Skeletal muscle satellite cell (primary cell): Measurements from ENCODE around the gene ZCCHC13.
"Not testable (repeated sequence)": the region's sequence is repeated elsewhere in the genome, so short reads cannot be mapped to it uniquely, and the experiment has no call there.

ENCODE experiments used
- H3K27me3 ChIP-seq: 2 replicates; pipeline ENCODE4 v1.7.0; 2013; ENCODE audit warnings: low read length; ENCODE audit not compliant: control insufficient read depth, insufficient read depth
- H3K36me3 ChIP-seq: 2 replicates; pipeline ENCODE4 v1.7.0; 2013; ENCODE audit warnings: mild to moderate bottlenecking, control low read depth, low read length; ENCODE audit not compliant: insufficient read depth
- H3K4me1 ChIP-seq: 2 replicates; pipeline ENCODE4 v1.7.0; 2013; ENCODE audit warnings: low read length; ENCODE audit not compliant: control insufficient read depth, insufficient read depth
- H3K4me2 ChIP-seq: 2 replicates; pipeline ENCODE4 v1.7.0; 2013; ENCODE audit warnings: mild to moderate bottlenecking, low read length
- H3K4me3 ChIP-seq: 2 replicates; pipeline ENCODE4 v1.7.0; 2013; ENCODE audit warnings: low read length
- H3K9ac ChIP-seq: 2 replicates; pipeline ENCODE4 v1.7.0; 2013; ENCODE audit warnings: mild to moderate bottlenecking, low read depth, low read length, moderate library complexity
- H3K9me3 ChIP-seq: replicated peaks from 2 replicates; pipeline ENCODE4 v1.7.0; 2013; ENCODE audit warnings: mild to moderate bottlenecking, control low read depth, low read length

Gene ZCCHC13

DNA sequence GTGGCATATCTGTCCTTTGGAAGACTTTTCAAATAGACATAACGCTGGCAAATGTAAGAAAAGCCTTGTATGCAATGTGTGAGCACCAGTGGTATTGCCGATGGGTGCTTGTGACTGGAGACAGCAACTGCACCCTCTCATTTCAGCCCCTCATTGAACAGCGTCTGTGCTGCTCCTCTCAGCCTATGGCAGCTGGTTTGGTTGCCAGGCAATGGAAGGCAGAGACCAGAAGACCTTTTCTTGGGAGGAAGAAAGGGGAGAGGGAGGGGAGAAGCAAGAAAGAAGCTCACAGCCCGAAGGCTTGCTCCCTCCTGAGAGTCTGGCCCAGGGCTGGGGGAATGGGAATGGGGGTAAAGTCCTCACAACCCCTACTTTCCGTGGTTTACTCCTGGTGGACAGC lies 20.2 kb downstream of the ZCCHC13 start:
- Histone ChIP-seq H3K4me1 (no peaks in the 10 kb centered on the region), H3K36me3 (no peaks in the 10 kb centered on the region), H3K9ac (no peak overlapping the region), H3K4me3 (no peak overlapping the region), H3K9me3 (no peaks in the 10 kb centered on the region), H3K27me3 (peaks cover 45% of the 10 kb centered on the region), H3K4me2 (no peak overlapping the region)

DNA sequence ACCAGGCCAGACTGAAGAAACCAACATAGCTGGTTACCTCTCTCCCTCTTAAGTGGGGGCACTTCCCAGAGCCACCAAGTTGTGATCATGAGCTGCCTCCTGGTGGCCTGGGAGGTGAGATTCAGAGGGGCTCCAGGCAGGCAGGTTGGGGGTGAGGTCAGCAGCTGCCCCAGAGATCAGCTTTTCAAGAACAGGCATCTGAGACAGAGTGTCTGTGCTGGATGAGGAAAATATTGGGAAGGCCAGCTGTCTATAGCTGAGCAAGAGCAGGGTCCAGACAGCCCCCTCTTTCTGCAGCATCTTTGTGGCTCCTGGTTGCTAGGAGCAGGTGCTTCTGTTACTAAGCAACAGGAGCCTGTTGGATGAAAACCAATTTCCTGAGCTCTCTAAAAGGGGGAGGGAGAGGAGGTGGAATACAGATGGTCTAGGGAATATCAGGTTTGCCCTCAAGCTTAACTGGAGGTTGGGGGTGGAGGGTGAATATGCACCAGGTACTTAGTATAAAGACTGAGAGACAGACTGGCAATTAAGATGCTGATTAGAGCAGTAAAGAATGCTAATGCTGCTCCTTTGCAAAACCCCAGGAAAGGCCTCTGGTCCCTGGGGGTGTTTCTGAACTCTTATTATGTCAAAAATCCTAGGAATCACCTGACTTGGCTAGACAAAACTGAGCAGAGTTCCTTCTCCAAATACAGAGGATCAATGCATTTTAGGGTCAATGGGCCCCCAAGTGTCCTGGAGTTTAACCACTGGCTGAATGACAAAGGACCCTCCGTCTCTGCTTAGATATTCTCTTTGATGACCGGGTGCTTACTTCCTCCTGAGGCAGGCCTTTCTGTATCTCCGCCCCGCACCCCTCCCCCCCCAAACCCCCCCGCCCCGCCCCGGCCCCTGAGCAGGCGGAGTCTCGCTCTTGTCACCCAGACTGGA lies 21.4 kb downstream of the ZCCHC13 start:
- Histone ChIP-seq H3K4me1 (no peaks in the 10 kb centered on the region), H3K9ac (no peak overlapping the region), H3K36me3 (no peaks in the 10 kb centered on the region), H3K9me3 (no peaks in the 10 kb centered on the region), H3K4me2 (no peak overlapping the region), H3K27me3 (peaks cover 45% of the 10 kb centered on the region), H3K4me3 (no peak overlapping the region)

DNA sequence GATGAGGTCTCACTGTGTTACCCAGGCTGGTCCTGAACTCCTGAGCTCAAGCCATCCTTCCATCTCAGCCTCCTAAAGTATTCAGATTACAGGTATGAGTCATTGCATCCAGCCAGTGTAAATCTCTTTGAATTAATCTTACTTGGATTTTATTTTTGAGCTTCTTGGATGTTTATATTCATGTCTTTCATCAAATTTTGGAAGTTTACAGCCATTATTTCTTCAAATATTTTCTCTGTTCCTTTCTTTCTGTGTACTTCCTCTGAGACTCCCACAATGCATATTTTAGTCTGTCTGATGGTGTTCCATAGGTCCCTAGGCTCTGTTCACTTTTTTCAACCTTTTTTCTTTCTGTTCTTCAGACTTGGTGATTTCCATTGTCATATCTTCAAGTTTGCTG lies 34.9 kb downstream of the ZCCHC13 start:
- H3K9me3 ChIP-seq: no peaks in the 10 kb centered on the region
- peaks cover 6% of the 10 kb centered on the region for H3K4me1 ChIP-seq
- peaks cover 3% of the 10 kb centered on the region for H3K27me3 ChIP-seq
- no peak overlapping the region for H3K4me2 ChIP-seq
- H3K9ac ChIP-seq: no peak overlapping the region
- H3K4me3 ChIP-seq: no peak overlapping the region
- H3K36me3 ChIP-seq: no peaks in the 10 kb centered on the region

DNA sequence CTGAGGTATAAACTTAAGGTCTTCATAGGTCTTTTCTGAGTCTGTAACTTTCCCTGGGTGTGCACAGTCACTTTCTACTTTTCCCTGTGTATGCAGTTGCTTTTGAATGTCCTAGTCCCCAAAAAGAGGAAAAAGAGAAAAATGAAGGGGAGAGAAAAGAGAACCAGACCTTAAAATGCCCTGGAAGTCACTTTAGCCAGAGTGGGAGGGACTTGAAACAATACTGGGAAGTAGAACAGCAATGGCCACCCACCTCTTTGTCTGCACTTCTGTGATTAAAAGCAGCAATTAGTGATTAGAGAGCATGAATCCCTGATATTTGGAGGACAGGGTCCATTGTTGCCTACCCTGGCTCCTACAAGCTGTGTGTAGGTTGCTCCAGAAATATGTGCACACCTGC lies 36.1 kb downstream of the ZCCHC13 start:
- peaks cover 3% of the 10 kb centered on the region for H3K27me3 ChIP-seq
- H3K36me3 ChIP-seq: no peaks in the 10 kb centered on the region
- H3K4me3 ChIP-seq: no peak overlapping the region
- H3K9ac ChIP-seq: no peak overlapping the region
- peaks cover 6% of the 10 kb centered on the region for H3K4me1 ChIP-seq
- no peak overlapping the region for H3K4me2 ChIP-seq
- H3K9me3 ChIP-seq: no peaks in the 10 kb centered on the region

DNA sequence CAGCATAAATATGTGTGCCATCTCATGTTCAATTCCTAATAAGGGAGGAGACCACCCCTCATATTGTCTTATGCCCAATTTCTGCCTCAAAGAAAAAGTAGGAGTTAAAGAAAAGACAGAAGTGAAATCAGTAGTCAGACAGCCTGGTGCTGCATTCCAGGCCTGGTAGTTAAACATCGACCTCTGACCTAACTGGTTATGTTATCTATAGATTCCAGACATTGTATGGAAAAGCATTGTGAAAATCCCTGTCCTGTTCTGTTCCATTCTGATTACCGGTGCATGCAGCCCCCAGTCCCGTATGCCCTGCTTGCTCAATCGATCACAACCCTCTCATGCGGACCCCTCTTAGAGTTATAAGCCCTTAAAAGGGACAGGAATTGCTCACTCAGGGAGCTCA lies 38.2 kb downstream of the ZCCHC13 start:
- not testable (repeated sequence) for H3K9ac ChIP-seq, H3K4me2 ChIP-seq, H3K9me3 ChIP-seq, H3K4me1 ChIP-seq, H3K27me3 ChIP-seq, H3K36me3 ChIP-seq, H3K4me3 ChIP-seq

DNA sequence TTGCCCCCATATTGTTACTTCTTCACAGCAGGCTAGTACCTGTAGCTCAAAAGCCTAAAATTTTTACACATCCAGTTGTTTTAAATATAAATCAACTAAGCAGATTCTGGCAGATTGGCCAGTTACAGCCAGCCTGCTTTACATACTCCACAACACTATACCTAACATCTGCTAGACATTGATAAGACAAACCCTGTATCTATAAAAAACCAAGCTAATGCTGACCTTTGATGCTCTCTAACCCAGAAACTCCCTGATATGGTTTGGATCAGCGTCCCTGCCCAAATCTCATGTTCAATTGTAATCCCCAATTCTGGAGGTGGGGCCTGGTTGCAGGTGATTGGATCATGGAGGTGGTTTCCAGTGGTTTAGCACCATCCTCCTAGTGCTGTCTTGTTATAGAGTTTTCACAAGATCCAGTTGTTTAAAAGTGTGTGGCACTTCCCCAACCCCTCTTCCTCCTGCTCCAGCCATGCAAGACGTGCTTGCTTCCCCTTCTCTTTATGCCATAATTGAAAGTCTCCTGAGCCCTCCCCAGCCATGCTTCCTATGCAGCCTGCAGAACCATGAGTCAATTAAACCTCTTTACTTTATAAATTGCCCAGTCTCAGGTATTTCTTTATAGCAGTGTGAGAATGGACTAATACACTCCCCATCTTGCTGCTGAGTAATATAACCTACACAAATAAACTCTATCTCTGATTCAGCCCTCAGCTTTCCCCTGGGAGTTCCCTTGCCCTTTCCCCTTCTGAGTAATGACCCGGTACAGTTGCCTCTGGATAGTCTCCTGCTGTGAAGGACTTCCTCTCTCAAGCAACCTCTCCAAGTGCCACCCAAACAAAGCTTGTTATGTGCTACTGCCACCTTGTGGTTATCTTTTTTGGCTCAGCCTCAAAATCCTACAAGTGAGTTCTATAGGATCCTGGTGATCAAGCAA lies 39.6 kb downstream of the ZCCHC13 start:
- peaks cover 3% of the 10 kb centered on the region for H3K27me3 ChIP-seq
- no peak overlapping the region for H3K4me3 ChIP-seq
- H3K36me3 ChIP-seq: no peaks in the 10 kb centered on the region
- no peaks in the 10 kb centered on the region for H3K9me3 ChIP-seq
- no peak overlapping the region for H3K9ac ChIP-seq
- peaks cover 6% of the 10 kb centered on the region for H3K4me1 ChIP-seq
- peak overlapping the region; percentile 9 for H3K4me2 ChIP-seq

DNA sequence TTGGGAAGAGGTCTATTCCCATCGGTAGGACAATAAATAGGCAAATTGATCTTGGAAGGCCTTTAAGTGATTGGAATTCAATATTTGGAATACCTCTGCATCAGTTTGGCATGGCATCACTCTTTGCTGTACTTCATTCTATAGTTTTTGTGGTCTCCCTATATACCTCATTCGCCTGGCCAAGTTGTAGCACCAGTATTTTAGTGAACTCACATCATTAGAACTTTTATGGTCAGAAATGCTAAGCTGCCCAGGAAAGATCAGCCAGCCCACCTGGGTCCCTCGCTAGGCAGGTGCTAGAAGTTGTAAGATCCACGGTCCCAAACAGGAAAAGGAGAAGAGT lies 40.3 kb downstream of the ZCCHC13 start:
- peaks cover 6% of the 10 kb centered on the region for H3K4me1 ChIP-seq
- H3K36me3 ChIP-seq: no peaks in the 10 kb centered on the region
- peaks cover 3% of the 10 kb centered on the region for H3K27me3 ChIP-seq
- H3K4me2 ChIP-seq: no peak overlapping the region
- H3K9ac ChIP-seq: no peak overlapping the region
- no peaks in the 10 kb centered on the region for H3K9me3 ChIP-seq
- no peak overlapping the region for H3K4me3 ChIP-seq

DNA sequence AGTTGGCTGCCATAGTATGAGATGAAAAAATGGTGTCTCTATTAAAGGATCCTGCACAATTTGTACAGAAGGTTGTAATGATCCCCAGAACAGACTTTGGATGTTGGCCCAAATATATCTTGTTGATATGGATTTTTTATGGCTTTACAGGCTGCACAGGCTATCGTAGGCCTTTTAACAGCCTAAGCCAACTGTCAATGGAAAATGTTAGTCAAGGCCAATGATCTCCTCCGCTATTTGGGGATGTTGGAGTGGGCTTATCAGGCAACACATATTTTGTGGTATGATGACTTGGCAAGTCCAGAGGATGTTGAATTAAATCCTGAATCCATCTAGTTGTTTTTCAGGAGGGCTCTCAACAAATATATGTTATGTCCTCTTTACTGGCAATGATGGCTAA lies 42.1 kb downstream of the ZCCHC13 start:
- Histone ChIP-seq H3K4me3 (no peak overlapping the region), H3K27me3 (peaks cover 6% of the 10 kb centered on the region), H3K4me2 (no peak overlapping the region), H3K36me3 (no peaks in the 10 kb centered on the region), H3K9ac (no peak overlapping the region), H3K9me3 (no peaks in the 10 kb centered on the region), H3K4me1 (peaks cover 6% of the 10 kb centered on the region)

DNA sequence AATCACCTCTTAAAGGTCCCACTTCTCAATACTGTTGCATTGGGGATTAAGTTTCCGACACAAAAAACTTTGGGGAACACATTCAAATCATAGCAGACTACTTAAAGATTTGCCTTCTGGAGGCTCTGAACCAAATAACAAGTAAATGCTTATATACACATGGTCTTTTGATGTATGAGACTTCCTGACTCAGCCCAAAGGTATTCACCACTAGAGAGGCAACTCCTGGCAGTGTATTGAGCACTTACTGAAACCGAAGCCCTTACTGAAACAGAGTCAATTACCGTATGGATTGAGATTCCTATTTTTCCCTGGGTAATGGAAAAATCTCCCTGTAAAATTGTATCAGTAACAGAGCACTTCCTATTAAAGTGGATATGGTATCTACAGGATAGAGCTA lies 45.4 kb downstream of the ZCCHC13 start:
- H3K4me3 ChIP-seq: no peak overlapping the region
- no peak overlapping the region for H3K4me2 ChIP-seq
- no peaks in the 10 kb centered on the region for H3K36me3 ChIP-seq
- H3K4me1 ChIP-seq: no peaks in the 10 kb centered on the region
- no peak overlapping the region for H3K9ac ChIP-seq
- peaks cover 3% of the 10 kb centered on the region for H3K27me3 ChIP-seq
- no peaks in the 10 kb centered on the region for H3K9me3 ChIP-seq

DNA sequence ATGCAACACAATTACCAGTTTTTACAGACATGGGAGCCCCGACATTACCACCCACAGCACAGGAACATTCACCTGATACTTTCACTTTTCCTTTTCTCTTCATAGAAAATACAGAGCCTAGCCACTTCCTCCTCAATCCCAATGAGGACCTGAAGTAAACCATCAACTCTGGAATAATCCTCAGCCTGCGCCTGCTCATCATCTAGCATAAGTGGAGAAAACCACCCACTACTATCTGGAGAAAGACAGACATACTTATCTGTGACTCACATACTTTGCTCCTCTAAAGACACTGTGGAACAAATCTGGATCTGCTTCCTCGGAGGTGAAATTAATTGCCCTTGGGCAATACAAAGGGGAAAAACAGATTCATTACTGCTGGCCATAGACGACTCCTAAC lies 47.8 kb downstream of the ZCCHC13 start:
- H3K4me2 ChIP-seq: no peak overlapping the region
- H3K36me3 ChIP-seq: no peaks in the 10 kb centered on the region
- no peaks in the 10 kb centered on the region for H3K4me1 ChIP-seq
- H3K4me3 ChIP-seq: no peak overlapping the region
- H3K9me3 ChIP-seq: no peaks in the 10 kb centered on the region
- H3K9ac ChIP-seq: no peak overlapping the region
- peaks cover 3% of the 10 kb centered on the region for H3K27me3 ChIP-seq

DNA sequence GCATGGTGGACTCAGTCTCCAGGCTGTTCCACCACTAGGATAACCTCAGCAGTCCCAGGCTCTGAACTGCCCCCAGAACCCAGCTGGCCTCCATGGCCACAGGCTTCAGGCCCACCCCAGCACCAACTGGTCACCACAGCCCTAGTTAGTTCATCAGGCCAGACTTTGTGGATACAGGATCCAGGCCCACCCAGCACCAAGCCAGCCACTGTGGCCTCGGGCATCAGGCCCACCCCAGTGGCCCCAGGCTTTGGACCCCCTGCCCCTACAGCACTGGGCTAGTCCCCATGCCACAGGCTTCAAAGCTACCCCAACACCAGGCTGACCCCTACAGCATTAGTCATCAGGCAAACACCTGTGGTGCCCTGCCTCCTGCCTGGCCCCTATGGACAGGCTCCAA lies 50.0 kb downstream of the ZCCHC13 start:
- no peak overlapping the region for H3K4me2 ChIP-seq
- H3K4me1 ChIP-seq: no peaks in the 10 kb centered on the region
- no peaks in the 10 kb centered on the region for H3K9me3 ChIP-seq
- no peak overlapping the region for H3K4me3 ChIP-seq
- H3K36me3 ChIP-seq: no peaks in the 10 kb centered on the region
- H3K27me3 ChIP-seq: peaks cover 3% of the 10 kb centered on the region
- H3K9ac ChIP-seq: no peak overlapping the region
